ENCODE results near the gene ARFIP2. TPM values are rescaled to one million over a fixed set of nuclear protein-coding genes. Genes with fewer than 3 reads are reported as not detected.

ARFIP2 gene
- total and polyA plus RNA-seq, 2 of the 8 experiments (the other 6 are each of a cell fraction or from before 2014, with no cell fraction given): 48.3 to 48.7 TPM

DNA sequence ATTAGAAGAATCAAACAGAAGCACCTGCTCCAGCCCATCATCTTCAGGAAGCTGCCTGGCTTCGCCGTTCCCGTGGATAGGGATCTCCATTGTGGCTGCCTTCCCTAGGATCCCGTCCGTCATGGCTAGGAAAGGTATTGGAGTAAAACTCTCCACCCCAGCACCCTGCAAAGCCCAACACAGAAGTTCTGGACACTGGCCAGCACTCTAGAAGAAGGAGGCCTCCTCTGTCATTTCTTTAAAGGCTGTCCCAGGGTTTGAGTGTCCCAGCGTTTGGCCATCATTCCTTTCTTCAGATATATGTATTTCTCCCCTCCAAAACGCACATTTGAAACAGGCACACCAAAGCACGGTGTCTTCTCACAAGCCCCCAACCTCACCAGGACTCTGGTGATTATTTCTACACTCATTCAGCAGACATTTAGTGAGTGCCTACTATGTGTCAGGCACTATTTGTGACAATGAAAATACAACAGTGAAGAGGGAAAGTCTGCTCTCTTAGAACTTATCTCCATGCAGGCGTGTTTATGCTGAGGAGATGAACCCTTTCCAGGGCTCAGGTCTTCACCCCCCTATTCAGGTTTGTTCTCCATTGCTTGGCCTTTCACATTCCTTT is 724 bp downstream of the ARFIP2 start (continued):
- TF ChIP-seq NANOG (IDR thresholded peaks at IDR 0.05; ENCODE audit: insufficient read depth, low read depth, low read length, poor library complexity, severe bottlenecking) (no peak), GABPA (IDR thresholded peaks at IDR 0.05; ENCODE audit: borderline replicate concordance, insufficient read depth, low read length) (no peak), RFX5 (IDR thresholded peaks at IDR 0.05; ENCODE audit: borderline replicate concordance, low read depth, low read length) (no peak), RXRA (IDR thresholded peaks at IDR 0.05; ENCODE audit: insufficient read depth, low read depth, low read length) (no peak), SUZ12 (IDR thresholded peaks at IDR 0.05; ENCODE audit: low read length) (no peak), MAFK (IDR thresholded peaks at IDR 0.05; ENCODE audit: low read depth, low read length) (no peak), KDM5A (IDR thresholded peaks at IDR 0.05; ENCODE audit: low read length) (no peak), POLR2AphosphoS5 (IDR thresholded peaks at IDR 0.05; ENCODE audit: low read depth, low read length) (no peak; the same call in 1 of the 2 replicates)
